Spleen (tissue), 11 donors: ENCODE measurements around the gene SCG5. TPM values are rescaled to one million over a fixed set of nuclear protein-coding genes. Genes with fewer than 3 reads are reported as not detected.

ENCODE experiments used
- DNase-seq: peaks from one replicate; pipeline ENCODE4 v3.0.0-alpha.2; 2020
- H3K27ac ChIP-seq, 8 donors: fragments of 200-600 bp; sonication (generic) in 7 of 8; 1 replicate in 4 of 8; 2 replicates in 4 of 8; pipeline versions ENCODE4 v1.5.0 to v1.8.0; 2016 to 2021; ENCODE audit warnings: inconsistent platforms in 4 of 8, mild to moderate bottlenecking in 4 of 8, moderate library complexity in 1 of 8
- H3K27me3 ChIP-seq, 7 donors: fragments of 200-600 bp; sonication (generic) in 6 of 7; replicated peaks in 1 of 7; 1 replicate in 4 of 7; 2 replicates in 3 of 7; pipeline versions ENCODE4 v1.5.0 to v1.8.0; 2016 to 2021; ENCODE audit warnings: inconsistent platforms in 3 of 7, mild to moderate bottlenecking in 1 of 7
- H3K36me3 ChIP-seq, 6 donors: fragments of 200-600 bp; sonication (generic) in 5 of 6; 1 replicate in 4 of 6; 2 replicates in 2 of 6; pipeline versions ENCODE4 v1.5.0 to v1.8.0; 2016 to 2021; ENCODE audit warnings: inconsistent platforms in 2 of 6
- H3K4me1 ChIP-seq, 6 donors: fragments of 200-600 bp; sonication (generic) in 5 of 6; 1 replicate in 3 of 6; 2 replicates in 3 of 6; pipeline versions ENCODE4 v1.5.0 to v1.8.0; 2016 to 2021; ENCODE audit warnings: inconsistent platforms in 3 of 6
- H3K4me3 ChIP-seq, 8 donors: fragments of 200-600 bp; sonication (generic) in 7 of 8; 1 replicate in 4 of 8; 2 replicates in 4 of 8; pipeline versions ENCODE4 v1.5.0 to v1.8.0; 2016 to 2021; ENCODE audit warnings: inconsistent platforms in 4 of 8, mild to moderate bottlenecking in 4 of 8, moderate library complexity in 2 of 8
- H3K9me3 ChIP-seq, 8 donors: fragments of 200-600 bp; sonication (generic) in 7 of 8; 1 replicate in 4 of 8; 2 replicates in 4 of 8; pipeline versions ENCODE4 v1.5.0 to v1.8.0; 2016 to 2021; ENCODE audit warnings: inconsistent platforms in 4 of 8
- POLR2A ChIP-seq, 3 donors: fragments of 450-650 bp; IDR thresholded peaks; one replicate each; pipeline ENCODE4 v1.5.1; 2017; ENCODE audit warnings: antibody characterized with exemption in 3 of 3, mild to moderate bottlenecking in 1 of 3
- POLR2AphosphoS5 ChIP-seq, 3 donors: sonication (generic); formaldehyde crosslinking; IDR thresholded peaks; one replicate each; pipeline ENCODE4 v1.5.1; 2017; ENCODE audit warnings: antibody characterized with exemption in 3 of 3
- WGBS, 5 donors: extraction: QIAGEN DNeasy Blood & Tissue Kit in 3 of 5; methylation state at CpG; one replicate each; pipeline versions ENCODE4 v1.1.5 to v1.1.7; 2013 to 2018; 5-methylcytosine and 5-hydroxymethylcytosine counted together
- intact Hi-C: fragments of 100-400 bp; cut with DNase I; formaldehyde crosslinking; loops from one replicate; pipeline ENCODE4 v1.15.0; 2023; ENCODE audit warnings: low total_unique reads
- polyA plus RNA-seq, 3 donors: library from polyadenylated mRNA; stranded (reverse); fragments of 200-250 nt; gene quantifications; one replicate each; pipeline ENCODE4 v1.2.1, GENCODE V29; 2013
- total RNA-seq, 7 donors: library from RNA; depleted of rRNA in 3 of 7; stranded (reverse); fragments of >200 nt in 3 of 7; fragmentation: NEBNext Ultra II Directional in 4 of 7; extraction: Animal tissue kit (Norgen Biotek cat#: 25700) in 4 of 7; gene quantifications; one replicate each; pipeline versions ENCODE4 v1.1.0 to v1.2.1, GENCODE V29; 2016 to 2021
- TF ChIP-seq, protein P1 (sequence below), 11 experiments: fragments of 200-600 bp in 7 of 11; fragments of 450-650 bp in 4 of 11; sonication (generic) in 4 of 11; IDR thresholded peaks in 8 of 11; conservative IDR thresholded peaks in 3 of 11; 1 replicate in 7 of 11; 2 replicates in 4 of 11; pipeline versions ENCODE4 v1.4.0 to v1.8.0; 2016 to 2021; ENCODE audit warnings: antibody characterized with exemption in 11 of 11, inconsistent platforms in 4 of 11, mild to moderate bottlenecking in 1 of 11
- donor health status: healthy with polysubstance abuse.
- donor health status: DM: no; HTN: no; CAD: no; lungs with moderate emphysema.
- donor health status: DM: no; HTN: no; CAD: no.
- donor health status: Bipolar disorder and iron deficiency.
- donor health status: healthy.
- donor health status: DM: no; HTN: no; CAD: no.
- donor health status: DM: yes; HTN: yes; CAD: no.

Gene SCG5
- total and polyA plus RNA-seq, 10 donors, result 0.54 to 2.4 (median 1.2) TPM; not detected in 5

DNA sequence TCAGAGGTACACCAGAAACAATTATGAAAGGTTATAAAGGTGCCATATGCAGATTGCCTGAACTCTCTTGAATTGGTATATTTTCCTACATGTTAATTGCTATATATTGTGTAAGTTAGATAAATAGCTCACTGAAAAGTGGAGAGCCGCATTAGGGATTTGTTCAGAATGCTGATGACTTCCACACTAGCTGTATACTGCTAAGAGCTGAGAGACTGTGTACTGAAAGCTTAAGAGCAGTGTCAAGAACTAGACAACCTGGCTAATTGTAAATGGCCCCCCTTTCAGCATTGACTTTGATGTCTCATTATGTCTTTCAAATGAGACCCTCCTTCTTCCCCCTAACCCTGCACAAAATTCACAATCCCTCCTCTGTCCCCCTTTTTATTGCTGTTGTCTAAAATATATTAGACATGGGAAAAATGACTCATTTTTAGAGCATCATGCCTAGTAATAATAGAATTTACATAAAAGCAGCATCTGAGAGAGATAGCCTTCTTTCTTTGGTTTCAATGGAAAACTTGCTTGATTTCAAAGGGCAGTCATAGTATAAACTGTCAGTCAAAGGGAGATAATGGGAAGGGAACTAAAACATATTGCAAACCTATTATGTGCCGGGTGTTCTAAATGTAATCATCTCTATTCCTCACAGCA lies 41.6 kb downstream of the SCG5 start:
- 94 to 98% (median 97%) methylated on average over 2 of the region's 2 CpGs for WGBS, 5 donors
- Histone ChIP-seq H3K4me1 (no peaks in the 10 kb centered on the region), H3K27ac (no peak overlapping the region), H3K4me3 (no peak overlapping the region), H3K36me3 (no peaks in the 10 kb centered on the region), H3K9me3 (no peaks in the 10 kb centered on the region), H3K27me3 (no peaks in the 10 kb centered on the region)
- TF ChIP-seq, protein P1, sequence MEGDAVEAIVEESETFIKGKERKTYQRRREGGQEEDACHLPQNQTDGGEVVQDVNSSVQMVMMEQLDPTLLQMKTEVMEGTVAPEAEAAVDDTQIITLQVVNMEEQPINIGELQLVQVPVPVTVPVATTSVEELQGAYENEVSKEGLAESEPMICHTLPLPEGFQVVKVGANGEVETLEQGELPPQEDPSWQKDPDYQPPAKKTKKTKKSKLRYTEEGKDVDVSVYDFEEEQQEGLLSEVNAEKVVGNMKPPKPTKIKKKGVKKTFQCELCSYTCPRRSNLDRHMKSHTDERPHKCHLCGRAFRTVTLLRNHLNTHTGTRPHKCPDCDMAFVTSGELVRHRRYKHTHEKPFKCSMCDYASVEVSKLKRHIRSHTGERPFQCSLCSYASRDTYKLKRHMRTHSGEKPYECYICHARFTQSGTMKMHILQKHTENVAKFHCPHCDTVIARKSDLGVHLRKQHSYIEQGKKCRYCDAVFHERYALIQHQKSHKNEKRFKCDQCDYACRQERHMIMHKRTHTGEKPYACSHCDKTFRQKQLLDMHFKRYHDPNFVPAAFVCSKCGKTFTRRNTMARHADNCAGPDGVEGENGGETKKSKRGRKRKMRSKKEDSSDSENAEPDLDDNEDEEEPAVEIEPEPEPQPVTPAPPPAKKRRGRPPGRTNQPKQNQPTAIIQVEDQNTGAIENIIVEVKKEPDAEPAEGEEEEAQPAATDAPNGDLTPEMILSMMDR (IDR thresholded peaks at IDR 0.05 in 8 of 11, conservative IDR thresholded peaks at IDR 0.05 in 3 of 11), result no peak
- TF ChIP-seq POLR2A (IDR thresholded peaks at IDR 0.05) (no peak), POLR2AphosphoS5 (IDR thresholded peaks at IDR 0.05) (no peak)
- intact Hi-C loops, result no loop called here
- DNase-seq, result no peak

DNA sequence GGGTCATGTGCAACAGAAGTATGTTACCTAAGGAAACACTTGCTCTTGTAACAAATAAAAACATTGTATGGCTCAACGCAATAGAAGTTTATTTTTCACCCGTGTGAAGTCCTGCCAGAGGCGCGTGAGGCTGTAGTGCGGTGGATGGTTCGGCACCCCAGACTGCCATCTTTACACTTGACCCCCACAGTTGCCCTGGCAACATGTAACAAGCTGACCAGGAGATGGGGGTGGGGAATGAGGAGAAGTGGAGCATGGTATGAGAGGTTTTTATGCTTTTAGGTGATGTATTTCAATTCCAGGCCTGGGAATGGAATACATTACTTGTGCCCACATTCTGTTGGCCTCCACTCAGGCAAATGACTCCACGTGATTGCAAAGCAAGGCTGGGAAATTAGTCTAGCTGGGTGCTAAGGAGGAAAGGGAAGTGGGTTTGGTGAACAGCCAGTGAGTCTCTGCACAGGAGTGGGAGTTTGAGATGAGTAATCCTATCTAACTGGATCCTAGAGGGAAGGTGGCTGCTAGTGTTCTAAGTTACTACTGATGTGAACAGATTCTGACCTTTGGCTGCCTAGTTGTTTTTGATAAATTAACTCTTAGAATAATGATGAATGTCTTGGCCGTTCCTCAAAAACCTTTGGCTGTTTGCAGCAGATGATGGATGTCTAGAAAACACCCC lies 42.5 kb downstream of the SCG5 start:
- intact Hi-C loops, result no loop called here

DNA sequence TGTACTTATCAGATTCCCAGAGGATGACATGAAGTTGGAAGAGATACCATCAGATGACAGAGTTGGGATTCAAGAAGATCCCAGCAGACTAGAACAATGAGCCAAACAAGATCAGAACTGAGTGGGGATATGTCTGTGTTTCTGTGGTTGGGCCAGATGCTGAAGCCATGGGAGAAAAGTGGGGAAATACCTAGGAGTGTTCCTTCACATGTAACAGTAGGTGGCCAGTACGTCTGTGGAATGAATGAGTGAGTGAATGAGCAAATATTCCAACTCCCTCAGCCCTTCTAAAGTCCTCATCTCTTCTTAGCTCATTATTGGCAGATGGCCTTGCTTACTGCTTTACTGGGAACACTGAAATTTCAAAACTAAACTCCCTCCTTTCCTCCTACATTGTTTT lies 44.1 kb downstream of the SCG5 start:
- 57 to 81% (median 74%) methylated on average over 1 of the region's 1 CpG for WGBS, 5 donors
- no peaks in the 10 kb centered on the region for H3K27me3 ChIP-seq
- H3K27ac ChIP-seq, result no peak overlapping the region
- no peaks in the 10 kb centered on the region for H3K36me3 ChIP-seq
- no peak for DNase-seq
- no peaks in the 10 kb centered on the region for H3K4me1 ChIP-seq
- no peak for TF ChIP-seq POLR2A (IDR thresholded peaks at IDR 0.05)
- TF ChIP-seq POLR2AphosphoS5 (IDR thresholded peaks at IDR 0.05), result no peak
- TF ChIP-seq, protein P1 (IDR thresholded peaks at IDR 0.05 in 8 of 11, conservative IDR thresholded peaks at IDR 0.05 in 3 of 11), result no peak
- no peak overlapping the region for H3K4me3 ChIP-seq
- intact Hi-C loops, result no loop called here
- no peaks in the 10 kb centered on the region for H3K9me3 ChIP-seq

More for the DNA sequence above, 42.5 kb downstream of the SCG5 start:
- Histone ChIP-seq H3K27ac (no peak overlapping the region), H3K9me3 (no peaks in the 10 kb centered on the region), H3K4me3 (no peak overlapping the region), H3K36me3 (no peaks in the 10 kb centered on the region), H3K4me1 (no peaks in the 10 kb centered on the region), H3K27me3 (no peaks in the 10 kb centered on the region)
- DNase-seq, result no peak
- TF ChIP-seq, protein P1 (IDR thresholded peaks at IDR 0.05 in 8 of 11, conservative IDR thresholded peaks at IDR 0.05 in 3 of 11), result no peak
- TF ChIP-seq POLR2A (IDR thresholded peaks at IDR 0.05), result no peak
- no peak for TF ChIP-seq POLR2AphosphoS5 (IDR thresholded peaks at IDR 0.05)
- WGBS, 5 donors, result 74 to 78% (median 77%) methylated on average over 8 of the region's 8 CpGs

DNA sequence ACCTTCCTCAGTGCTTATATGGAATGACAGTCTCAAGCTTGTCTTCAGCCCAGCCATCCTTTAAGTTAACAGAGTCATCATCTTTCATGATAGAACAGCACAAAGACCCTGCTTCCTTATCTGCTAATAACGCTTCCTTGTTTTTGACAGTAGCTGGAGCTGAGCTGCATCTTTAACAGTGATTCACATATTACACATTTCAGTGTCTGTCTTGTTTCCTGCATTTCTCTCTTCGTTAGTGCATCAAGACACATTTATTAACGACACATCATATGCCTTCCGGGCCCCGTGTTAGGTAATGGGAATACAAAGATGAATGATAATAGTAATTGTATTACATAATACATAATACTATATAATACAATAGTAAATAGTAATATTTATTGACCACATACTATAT lies 46.0 kb downstream of the SCG5 start:
- TF ChIP-seq, protein P1 (IDR thresholded peaks at IDR 0.05 in 8 of 11, conservative IDR thresholded peaks at IDR 0.05 in 3 of 11), result no peak
- TF ChIP-seq POLR2AphosphoS5 (IDR thresholded peaks at IDR 0.05), result no peak
- TF ChIP-seq POLR2A (IDR thresholded peaks at IDR 0.05), result no peak
- Histone ChIP-seq H3K9me3 (no peaks in the 10 kb centered on the region), H3K27ac (no peak overlapping the region), H3K4me3 (no peak overlapping the region), H3K27me3 (no peaks in the 10 kb centered on the region), H3K36me3 (no peaks in the 10 kb centered on the region), H3K4me1 (no peaks in the 10 kb centered on the region)
- intact Hi-C loops, result no loop called here
- DNase-seq, result no peak
- WGBS, 5 donors, result 75 to 93% (median 83%) methylated on average over 5 of the region's 5 CpGs
